ENCODE measurements around the gene NAP1L1.
A peak's percentile ranks its signal among the peaks of the same experiment; 100 is the strongest.

NAP1L1 gene

DNA sequence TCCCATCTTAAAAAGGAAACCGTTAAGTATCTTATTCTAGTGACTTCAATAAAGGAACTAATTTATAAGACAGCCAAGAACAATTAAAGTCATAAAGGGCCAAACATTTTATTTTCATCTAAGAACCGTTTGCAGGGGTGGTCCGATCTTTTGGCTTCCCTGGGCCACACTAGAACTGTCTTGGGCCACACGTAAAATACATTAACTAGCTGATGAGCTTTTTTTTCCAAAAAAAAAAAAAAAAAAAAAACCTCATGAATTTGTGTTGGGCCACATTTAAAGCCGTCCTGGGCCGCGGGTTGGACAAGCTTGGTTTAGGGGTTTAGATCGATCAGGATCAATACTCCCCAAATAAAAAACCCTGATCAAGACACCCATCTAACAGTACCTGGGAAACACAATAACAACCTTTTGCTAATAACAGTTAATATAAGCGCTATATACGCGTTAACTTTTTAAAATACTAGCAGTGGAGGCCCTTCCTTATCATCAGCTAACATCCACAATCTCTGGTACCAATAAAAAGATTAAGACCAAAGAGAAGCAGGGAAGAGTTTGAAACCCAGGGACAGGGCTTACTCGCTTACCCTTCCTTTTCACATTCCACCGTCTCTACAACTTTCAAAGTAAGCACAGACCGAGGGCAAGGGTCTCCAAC, 1.1 kb downstream of the NAP1L1 start:
- Histone ChIP-seq H3K4me1 (ENCODE audit: control insufficient read depth, insufficient read depth, low read length) (peaks cover 7% of the 10 kb centered on the region), H3K4me3 (ENCODE audit: low read length in 2 of 2) (peak overlapping the region; percentile 60 to 86), H3K27ac (ENCODE audit: low read length) (peak overlapping the region; percentile 95), H3K9ac (ENCODE audit: low read length in 2 of 2) (peak overlapping the region; percentile 92 to 93), H3K36me3 (ENCODE audit: control insufficient read depth in 2 of 2, insufficient read depth in 2 of 2, low read length in 2 of 2) (peaks cover 0 to 3% of the 10 kb centered on the region in 2 donors), H3K27me3 (ENCODE audit: control insufficient read depth in 1 of 2, insufficient read depth in 2 of 2, low read length in 2 of 2) (no peaks in the 10 kb centered on the region), H3K9me3 (ENCODE audit: control insufficient read depth in 2 of 2, low read length in 2 of 2) (peaks cover 0 to 3% of the 10 kb centered on the region in 2 donors)

DNA sequence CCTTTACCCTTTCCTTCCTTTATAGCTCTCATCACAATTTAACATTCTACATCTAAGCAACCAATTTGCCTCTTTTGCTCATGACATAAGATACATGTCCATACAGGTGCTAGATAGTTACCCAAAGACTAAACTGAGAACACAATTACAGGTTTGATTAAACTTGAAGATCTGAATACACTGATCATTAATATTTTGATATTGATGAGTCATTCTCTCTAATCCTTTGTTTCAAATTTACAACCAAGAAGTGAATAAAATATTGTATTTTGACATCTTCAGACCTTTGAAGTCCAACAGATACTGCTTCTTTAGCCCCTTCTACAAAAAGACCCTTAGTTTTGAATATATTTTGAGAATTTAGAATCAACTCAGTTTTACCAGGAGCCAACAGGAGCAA, 2.6 kb downstream of the NAP1L1 start:
- no peak overlapping the region for H3K9ac ChIP-seq (ENCODE audit: low read length in 2 of 2)
- H3K36me3 ChIP-seq (ENCODE audit: control insufficient read depth in 2 of 2, insufficient read depth in 2 of 2, low read length in 2 of 2): peaks cover 0 to 3% of the 10 kb centered on the region in 2 donors
- H3K27me3 ChIP-seq (ENCODE audit: control insufficient read depth in 1 of 2, insufficient read depth in 2 of 2, low read length in 2 of 2): no peaks in the 10 kb centered on the region
- peaks cover 0 to 3% of the 10 kb centered on the region in 2 donors for H3K9me3 ChIP-seq (ENCODE audit: control insufficient read depth in 2 of 2, low read length in 2 of 2)
- no peak overlapping the region for H3K27ac ChIP-seq (ENCODE audit: low read length)
- H3K4me3 ChIP-seq (ENCODE audit: low read length in 2 of 2): no peak overlapping the region
- H3K4me1 ChIP-seq (ENCODE audit: control insufficient read depth, insufficient read depth, low read length): peaks cover 7% of the 10 kb centered on the region

DNA sequence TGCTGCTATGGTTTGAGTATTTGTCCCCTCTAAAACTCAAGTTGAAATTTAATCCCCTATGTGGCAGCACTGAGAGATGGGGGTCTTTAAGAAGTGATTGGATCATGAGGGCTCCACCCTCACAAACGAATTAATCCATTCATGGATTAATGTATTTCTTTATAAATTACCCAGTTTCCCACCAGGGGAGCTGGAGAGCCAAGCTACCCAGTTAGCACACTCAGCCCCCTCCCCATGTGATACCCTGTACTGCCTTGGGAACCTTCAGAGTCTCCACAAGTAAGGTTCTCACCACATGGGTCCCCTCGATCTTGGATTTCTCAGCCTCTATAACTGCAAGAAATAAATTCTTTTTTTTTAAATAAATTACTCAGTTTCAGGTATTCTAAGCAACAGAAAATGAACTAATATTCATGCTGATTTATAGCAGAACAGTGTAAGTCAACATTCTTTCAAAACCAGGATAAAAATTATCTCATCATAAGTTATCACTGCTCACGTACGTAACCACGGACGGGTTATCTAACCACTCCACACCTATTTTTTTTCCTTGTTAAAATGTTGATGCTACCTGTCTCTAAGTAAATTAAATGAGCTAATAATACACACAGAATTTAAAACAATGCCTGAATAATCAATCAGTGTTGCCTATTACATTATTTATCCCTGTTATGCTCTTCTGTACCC, 3.6 kb downstream of the NAP1L1 start:
- Histone ChIP-seq H3K36me3 (ENCODE audit: control insufficient read depth in 2 of 2, insufficient read depth in 2 of 2, low read length in 2 of 2) (peaks cover 0 to 3% of the 10 kb centered on the region in 2 donors), H3K9me3 (ENCODE audit: control insufficient read depth in 2 of 2, low read length in 2 of 2) (peaks cover 0 to 3% of the 10 kb centered on the region in 2 donors), H3K4me1 (ENCODE audit: control insufficient read depth, insufficient read depth, low read length) (peaks cover 7% of the 10 kb centered on the region)

DNA sequence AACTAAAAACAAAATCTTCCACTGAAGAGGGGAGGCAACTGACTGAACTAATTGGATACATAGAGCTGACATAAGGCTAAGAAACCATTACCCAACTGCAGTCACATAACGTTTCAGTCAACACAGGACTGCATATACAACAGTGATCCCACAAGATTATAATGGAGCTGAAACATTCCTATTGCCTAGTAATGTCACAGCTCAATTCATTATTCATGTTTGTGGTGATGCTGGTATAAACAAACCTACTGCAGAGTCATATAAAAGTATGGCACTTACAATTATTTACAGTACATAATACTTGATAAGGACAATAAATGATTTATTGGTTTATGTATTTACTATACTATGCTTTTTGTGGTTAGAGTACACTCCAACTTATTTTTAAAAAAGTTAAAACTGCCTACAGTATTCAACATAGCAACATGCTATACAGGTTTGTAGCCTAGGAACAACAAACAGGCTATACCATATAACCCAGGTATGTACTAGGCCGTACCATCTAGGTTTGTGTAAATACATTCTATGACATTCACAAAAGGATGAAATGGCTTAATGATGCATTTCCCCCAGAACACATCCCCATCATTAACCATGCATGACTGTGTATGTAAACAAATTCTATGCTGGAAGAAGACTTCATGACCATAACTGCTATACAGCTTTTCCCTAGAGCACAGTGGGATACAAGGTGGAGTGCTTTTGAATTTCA, 4.3 kb downstream of the NAP1L1 start:
- H3K27ac ChIP-seq (ENCODE audit: low read length): no peak overlapping the region
- no peaks in the 10 kb centered on the region for H3K27me3 ChIP-seq (ENCODE audit: control insufficient read depth in 1 of 2, insufficient read depth in 2 of 2, low read length in 2 of 2)
- peaks cover 7% of the 10 kb centered on the region for H3K4me1 ChIP-seq (ENCODE audit: control insufficient read depth, insufficient read depth, low read length)
- no peak overlapping the region for H3K4me3 ChIP-seq (ENCODE audit: low read length in 2 of 2)
- H3K36me3 ChIP-seq (ENCODE audit: control insufficient read depth in 2 of 2, insufficient read depth in 2 of 2, low read length in 2 of 2): peaks cover 0 to 3% of the 10 kb centered on the region in 2 donors
- H3K9me3 ChIP-seq (ENCODE audit: control insufficient read depth in 2 of 2, low read length in 2 of 2): peaks cover 0 to 3% of the 10 kb centered on the region in 2 donors
- H3K9ac ChIP-seq (ENCODE audit: low read length in 2 of 2): no peak overlapping the region

More for the DNA sequence above, 3.6 kb downstream of the NAP1L1 start:
- no peaks in the 10 kb centered on the region for H3K27me3 ChIP-seq (ENCODE audit: control insufficient read depth in 1 of 2, insufficient read depth in 2 of 2, low read length in 2 of 2)
- no peak overlapping the region for H3K27ac ChIP-seq (ENCODE audit: low read length)
- H3K9ac ChIP-seq (ENCODE audit: low read length in 2 of 2): no peak overlapping the region
- no peak overlapping the region for H3K4me3 ChIP-seq (ENCODE audit: low read length in 2 of 2)

DNA sequence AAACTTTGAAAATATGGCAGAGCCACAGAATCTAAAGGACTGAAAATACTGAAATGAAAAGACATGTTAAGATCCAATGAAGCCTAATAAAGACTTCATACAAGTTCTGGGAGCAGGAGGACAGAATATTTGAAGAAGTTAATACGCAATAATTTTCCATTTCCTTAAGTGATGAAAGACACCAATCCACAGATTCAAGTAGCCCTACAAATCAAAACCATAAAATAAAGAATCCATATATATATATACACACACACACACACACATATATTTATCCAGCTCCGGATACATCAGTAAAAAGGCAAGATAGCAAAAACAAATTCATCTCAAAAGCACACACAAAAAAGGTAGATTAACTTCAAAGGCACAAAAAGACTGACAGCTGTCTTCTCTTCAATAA, 5.7 kb downstream of the NAP1L1 start:
- H3K9ac ChIP-seq (ENCODE audit: low read length in 2 of 2): no peak overlapping the region
- no peak overlapping the region for H3K4me3 ChIP-seq (ENCODE audit: low read length in 2 of 2)
- peaks cover 4% of the 10 kb centered on the region for H3K4me1 ChIP-seq (ENCODE audit: control insufficient read depth, insufficient read depth, low read length)
- H3K27me3 ChIP-seq (ENCODE audit: control insufficient read depth in 1 of 2, insufficient read depth in 2 of 2, low read length in 2 of 2): no peaks in the 10 kb centered on the region
- peaks cover 0 to 3% of the 10 kb centered on the region in 2 donors for H3K36me3 ChIP-seq (ENCODE audit: control insufficient read depth in 2 of 2, insufficient read depth in 2 of 2, low read length in 2 of 2)
- peaks cover 0 to 3% of the 10 kb centered on the region in 2 donors for H3K9me3 ChIP-seq (ENCODE audit: control insufficient read depth in 2 of 2, low read length in 2 of 2)
- H3K27ac ChIP-seq (ENCODE audit: low read length): no peak overlapping the region

DNA sequence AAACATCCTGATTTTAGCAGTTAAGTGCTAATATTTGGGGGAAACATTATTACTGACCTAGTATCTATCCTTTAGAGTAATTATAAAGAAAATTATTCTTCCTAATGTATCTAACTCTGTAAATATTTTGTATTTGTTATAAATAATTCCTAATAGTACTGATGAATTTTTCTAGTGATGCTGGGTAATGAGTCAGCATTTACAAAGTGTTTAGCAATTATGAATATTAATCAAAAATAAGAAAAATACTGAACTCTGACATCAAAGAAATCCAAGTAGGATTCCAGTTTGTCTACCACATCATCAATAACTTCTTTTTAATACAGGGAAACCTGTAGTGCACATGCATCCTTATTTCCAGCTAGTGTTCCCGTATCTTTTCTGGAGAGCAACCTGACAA, 9.0 kb downstream of the NAP1L1 start:
- no peaks in the 10 kb centered on the region for H3K4me1 ChIP-seq (ENCODE audit: control insufficient read depth, insufficient read depth, low read length)
- peaks cover 0 to 5% of the 10 kb centered on the region in 2 donors for H3K36me3 ChIP-seq (ENCODE audit: control insufficient read depth in 2 of 2, insufficient read depth in 2 of 2, low read length in 2 of 2)
- no peak overlapping the region for H3K27ac ChIP-seq (ENCODE audit: low read length)
- no peaks in the 10 kb centered on the region for H3K27me3 ChIP-seq (ENCODE audit: control insufficient read depth in 1 of 2, insufficient read depth in 2 of 2, low read length in 2 of 2)
- H3K4me3 ChIP-seq (ENCODE audit: low read length in 2 of 2): no peak overlapping the region
- peaks cover 0 to 3% of the 10 kb centered on the region in 2 donors for H3K9me3 ChIP-seq (ENCODE audit: control insufficient read depth in 2 of 2, low read length in 2 of 2)
- no peak overlapping the region for H3K9ac ChIP-seq (ENCODE audit: low read length in 2 of 2)

DNA sequence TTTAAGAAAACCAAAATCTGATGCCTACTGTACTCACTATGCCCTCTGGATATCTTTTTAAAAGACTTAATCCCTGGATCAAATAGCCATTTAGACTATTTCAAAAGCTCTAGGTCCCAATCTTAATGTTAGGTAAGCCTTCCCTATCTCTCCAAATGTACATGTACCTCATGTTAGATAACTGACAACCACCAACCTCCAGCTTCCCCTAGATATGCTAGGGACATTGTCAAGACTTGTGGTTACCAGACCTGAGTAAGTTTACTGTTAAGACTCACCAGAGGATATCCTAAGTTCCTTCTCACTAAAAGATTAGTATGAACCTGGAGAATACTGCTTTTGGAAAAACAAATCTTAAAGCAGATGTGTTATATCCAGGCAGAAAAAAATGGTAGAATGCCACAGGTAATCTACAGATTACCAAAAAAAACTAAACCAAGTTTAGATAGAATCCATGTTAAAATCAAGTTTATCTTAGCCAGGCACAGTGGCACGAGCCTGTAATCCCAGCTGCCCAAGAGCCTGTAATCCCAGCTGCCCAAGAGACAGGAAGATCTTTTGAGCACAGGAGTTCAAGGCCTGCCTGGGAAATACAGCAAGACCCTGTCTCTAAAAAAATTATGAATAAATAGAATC, 9.7 kb downstream of the NAP1L1 start:
- Histone ChIP-seq H3K27ac (ENCODE audit: low read length) (no peak overlapping the region), H3K9ac (ENCODE audit: low read length in 2 of 2) (no peak overlapping the region), H3K4me1 (ENCODE audit: control insufficient read depth, insufficient read depth, low read length) (no peaks in the 10 kb centered on the region), H3K36me3 (ENCODE audit: control insufficient read depth in 2 of 2, insufficient read depth in 2 of 2, low read length in 2 of 2) (peaks cover 0 to 5% of the 10 kb centered on the region in 2 donors), H3K27me3 (ENCODE audit: control insufficient read depth in 1 of 2, insufficient read depth in 2 of 2, low read length in 2 of 2) (no peaks in the 10 kb centered on the region), H3K4me3 (ENCODE audit: low read length in 2 of 2) (no peak overlapping the region), H3K9me3 (ENCODE audit: control insufficient read depth in 2 of 2, low read length in 2 of 2) (peaks cover 0 to 3% of the 10 kb centered on the region in 2 donors)

DNA sequence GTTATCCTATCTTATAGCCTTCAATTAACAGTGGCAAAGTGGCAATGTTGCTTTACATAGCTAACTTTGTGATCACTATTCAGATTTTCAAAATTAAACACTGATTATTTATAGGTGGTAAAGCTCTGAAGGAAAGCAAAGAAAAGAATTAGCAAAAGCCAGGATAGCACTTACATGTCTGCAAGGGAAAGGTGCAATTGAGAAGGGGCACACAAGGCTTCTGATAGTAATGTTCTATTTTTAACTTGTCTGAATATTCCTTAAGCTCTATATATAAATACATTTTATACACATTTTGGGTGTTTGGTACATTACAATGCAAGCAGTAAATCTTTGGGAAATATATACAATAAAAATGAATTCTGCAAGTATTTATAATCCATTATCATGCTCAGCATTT, 10.9 kb downstream of the NAP1L1 start:
- Histone ChIP-seq H3K36me3 (ENCODE audit: control insufficient read depth in 2 of 2, insufficient read depth in 2 of 2, low read length in 2 of 2) (peaks cover 0 to 3% of the 10 kb centered on the region in 2 donors), H3K27ac (ENCODE audit: low read length) (no peak overlapping the region), H3K4me1 (ENCODE audit: control insufficient read depth, insufficient read depth, low read length) (no peaks in the 10 kb centered on the region), H3K9ac (ENCODE audit: low read length in 2 of 2) (no peak overlapping the region), H3K9me3 (ENCODE audit: control insufficient read depth in 2 of 2, low read length in 2 of 2) (no peaks in the 10 kb centered on the region), H3K4me3 (ENCODE audit: low read length in 2 of 2) (no peak overlapping the region), H3K27me3 (ENCODE audit: control insufficient read depth in 1 of 2, insufficient read depth in 2 of 2, low read length in 2 of 2) (no peaks in the 10 kb centered on the region)

DNA sequence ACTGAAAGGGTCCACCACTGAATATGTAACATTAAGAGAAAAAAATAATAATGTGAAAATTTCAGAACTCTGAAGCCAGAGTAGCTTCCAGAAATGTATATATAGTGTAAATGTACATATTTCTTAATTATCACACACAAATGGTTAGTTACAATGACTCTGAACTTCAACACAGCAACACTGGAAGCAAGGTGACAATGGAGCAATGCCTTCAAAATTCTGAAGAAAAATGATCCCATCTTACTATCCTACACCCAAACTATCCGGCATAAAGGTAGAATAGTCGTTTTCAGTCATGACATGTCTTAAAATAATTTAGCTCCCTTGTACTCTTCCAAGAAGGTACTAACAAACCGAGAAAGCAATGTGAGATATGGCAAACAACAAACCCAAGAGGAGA, 11.9 kb downstream of the NAP1L1 start:
- Histone ChIP-seq H3K4me1 (ENCODE audit: control insufficient read depth, insufficient read depth, low read length) (no peaks in the 10 kb centered on the region), H3K27me3 (ENCODE audit: control insufficient read depth in 1 of 2, insufficient read depth in 2 of 2, low read length in 2 of 2) (no peaks in the 10 kb centered on the region), H3K9ac (ENCODE audit: low read length in 2 of 2) (no peak overlapping the region), H3K27ac (ENCODE audit: low read length) (no peak overlapping the region), H3K9me3 (ENCODE audit: control insufficient read depth in 2 of 2, low read length in 2 of 2) (no peaks in the 10 kb centered on the region), H3K4me3 (ENCODE audit: low read length in 2 of 2) (no peak overlapping the region), H3K36me3 (ENCODE audit: control insufficient read depth in 2 of 2, insufficient read depth in 2 of 2, low read length in 2 of 2) (peaks cover 0 to 3% of the 10 kb centered on the region in 2 donors)

DNA sequence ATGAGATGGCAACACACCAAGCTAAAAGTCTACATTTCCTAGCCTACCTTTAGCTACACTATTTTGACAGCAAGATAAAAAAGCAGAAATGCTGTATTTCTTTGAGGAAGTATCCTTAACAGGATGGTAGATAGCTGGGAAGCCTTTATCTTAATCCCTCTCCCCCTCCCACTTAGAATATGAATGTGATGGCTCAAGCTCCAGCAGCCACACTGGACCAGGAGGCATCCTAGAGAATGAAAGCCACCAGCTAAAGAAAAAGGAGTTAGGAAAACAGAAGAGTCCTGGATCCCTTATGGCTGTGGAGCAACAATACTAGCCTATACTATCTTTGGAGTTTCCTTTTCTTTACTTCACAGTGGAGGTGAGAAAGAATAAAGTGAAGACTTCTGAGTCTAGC, 15.1 kb downstream of the NAP1L1 start:
- Histone ChIP-seq H3K9me3 (ENCODE audit: control insufficient read depth in 2 of 2, low read length in 2 of 2) (no peaks in the 10 kb centered on the region), H3K27me3 (ENCODE audit: control insufficient read depth in 1 of 2, insufficient read depth in 2 of 2, low read length in 2 of 2) (no peaks in the 10 kb centered on the region), H3K4me1 (ENCODE audit: control insufficient read depth, insufficient read depth, low read length) (no peaks in the 10 kb centered on the region), H3K4me3 (ENCODE audit: low read length in 2 of 2) (no peak overlapping the region), H3K36me3 (ENCODE audit: control insufficient read depth in 2 of 2, insufficient read depth in 2 of 2, low read length in 2 of 2) (peaks cover 3 to 7% of the 10 kb centered on the region in 2 donors), H3K27ac (ENCODE audit: low read length) (no peak overlapping the region), H3K9ac (ENCODE audit: low read length in 2 of 2) (no peak overlapping the region)
